ENCODE measurements around the gene EVI5L. TPM values are rescaled to one million over a fixed set of nuclear protein-coding genes. Genes with fewer than 3 reads are reported as not detected.

EVI5L gene
- total and polyA plus RNA-seq, 3 experiments from 2014 or later = 2.9 to 7.4 (median 6.7) TPM

DNA sequence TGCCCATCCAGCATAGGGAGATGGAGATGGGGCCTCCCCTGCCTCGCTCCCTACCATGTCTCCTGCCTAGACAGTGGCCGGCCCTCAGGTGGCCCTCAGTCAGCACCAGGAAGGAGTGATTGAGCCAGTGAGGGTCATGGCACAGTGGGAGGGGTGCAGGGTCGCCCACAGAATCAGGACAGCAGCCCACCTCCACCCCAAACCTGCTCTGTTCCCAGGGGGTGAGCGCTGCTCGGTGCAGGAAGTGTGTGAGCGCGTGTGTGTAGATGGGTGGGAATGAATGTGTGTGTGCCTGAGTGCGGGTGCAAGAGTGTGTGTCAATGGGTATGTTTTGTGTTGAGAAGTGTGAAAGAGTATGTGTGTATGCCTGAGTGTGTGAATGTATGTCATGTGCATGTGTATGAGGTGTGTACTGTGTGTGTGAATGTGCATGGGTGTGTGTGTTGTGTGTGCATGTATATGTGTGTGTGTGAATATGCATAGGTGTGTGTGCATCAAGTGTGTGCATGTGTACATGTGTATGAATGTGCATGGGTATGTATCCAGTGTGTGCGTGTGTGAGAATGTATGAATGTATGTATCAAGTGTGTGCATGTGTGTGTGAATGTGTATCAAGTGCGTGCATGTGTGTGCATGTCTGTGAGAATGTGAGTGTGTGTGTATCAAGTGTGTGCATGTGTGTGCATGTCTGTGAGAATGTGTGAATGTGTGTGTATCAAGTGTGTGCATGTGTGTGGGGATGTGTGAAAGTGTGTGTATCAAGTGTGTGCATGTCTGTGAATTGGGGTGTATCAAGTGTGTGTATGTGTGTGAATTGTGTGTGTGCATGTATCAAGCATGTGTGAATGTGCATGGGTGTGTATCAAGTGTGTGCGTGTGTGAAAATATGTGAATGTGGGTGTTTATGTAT is 12.0 kb downstream of the EVI5L start:
- no peak for DNase-seq
- Histone ChIP-seq H3K9me3 (ENCODE audit: low read length) (no peaks in the 10 kb centered on the region), H3K4me3 (ENCODE audit: low read length) (no peak overlapping the region), H3K36me3 (ENCODE audit: insufficient read depth, low read length) (no peaks in the 10 kb centered on the region), H3K4me1 (ENCODE audit: insufficient read depth, low read length) (no peaks in the 10 kb centered on the region), H3K27ac (ENCODE audit: low read depth, low read length) (no peak overlapping the region), H3K27me3 (ENCODE audit: insufficient read depth, low read length, poor library complexity, severe bottlenecking) (no peaks in the 10 kb centered on the region)
- Mint-ChIP-seq H3K27ac (no peak overlapping the region), H3K36me3 (peaks cover 0 to 2% (median 0%) of the 10 kb centered on the region in 3 donors), H3K4me1 (no peaks in the 10 kb centered on the region), H3K27me3 (no peaks in the 10 kb centered on the region), H3K4me3 (no peak overlapping the region), H3K9me3 (no peaks in the 10 kb centered on the region)
- ChIA-PET CTCF (no interaction called here), POLR2A (no interaction called here)

GRCh38 chr19:7842661-7843294 is 12.8 kb downstream of the EVI5L start:
- H3K4me3 ChIP-seq (ENCODE audit: low read length) = no peak overlapping the region
- no peaks in the 10 kb centered on the region for H3K9me3 ChIP-seq (ENCODE audit: low read length)
- DNase-seq = no peak
- Mint-ChIP-seq H3K36me3 (peaks cover 0 to 2% (median 0%) of the 10 kb centered on the region in 3 donors), H3K9me3 (no peaks in the 10 kb centered on the region), H3K27ac (no peak overlapping the region), H3K4me1 (no peaks in the 10 kb centered on the region), H3K27me3 (no peaks in the 10 kb centered on the region), H3K4me3 (no peak overlapping the region)
- H3K27ac ChIP-seq (ENCODE audit: low read depth, low read length) = no peak overlapping the region
- no peaks in the 10 kb centered on the region for H3K36me3 ChIP-seq (ENCODE audit: insufficient read depth, low read length)
- no peaks in the 10 kb centered on the region for H3K27me3 ChIP-seq (ENCODE audit: insufficient read depth, low read length, poor library complexity, severe bottlenecking)
- ChIA-PET POLR2A (no interaction called here), CTCF (no interaction called here)
- no peaks in the 10 kb centered on the region for H3K4me1 ChIP-seq (ENCODE audit: insufficient read depth, low read length)

DNA sequence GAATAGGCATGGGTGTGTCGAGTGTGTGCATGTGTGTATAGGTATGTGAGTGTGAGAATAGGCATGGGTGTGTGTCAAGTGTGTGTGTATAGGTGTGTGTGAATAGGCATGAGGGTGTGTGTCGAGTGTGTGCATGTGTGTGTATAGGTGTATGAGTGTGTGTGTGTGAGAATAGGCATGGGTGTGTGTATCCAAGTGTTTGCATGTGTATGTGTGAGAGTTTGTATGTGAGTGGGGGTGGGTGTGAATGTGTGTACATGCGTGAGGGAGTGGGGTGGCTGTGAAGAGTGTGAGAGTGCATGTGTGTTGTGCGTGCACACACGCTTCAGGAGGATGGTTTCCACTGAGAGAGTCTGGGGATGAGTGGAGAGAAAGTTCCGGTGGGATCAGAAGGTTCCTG is 13.5 kb downstream of the EVI5L start:
- H3K4me1 Mint-ChIP-seq = no peaks in the 10 kb centered on the region
- Histone ChIP-seq H3K36me3 (ENCODE audit: insufficient read depth, low read length) (no peaks in the 10 kb centered on the region), H3K27ac (ENCODE audit: low read depth, low read length) (no peak overlapping the region), H3K4me1 (ENCODE audit: insufficient read depth, low read length) (no peaks in the 10 kb centered on the region), H3K27me3 (ENCODE audit: insufficient read depth, low read length, poor library complexity, severe bottlenecking) (no peaks in the 10 kb centered on the region), H3K9me3 (ENCODE audit: low read length) (no peaks in the 10 kb centered on the region), H3K4me3 (ENCODE audit: low read length) (no peak overlapping the region)
- no peak for DNase-seq
- no peaks in the 10 kb centered on the region for H3K9me3 Mint-ChIP-seq
- peaks cover 0 to 2% (median 0%) of the 10 kb centered on the region in 3 donors for H3K36me3 Mint-ChIP-seq
- POLR2A ChIA-PET = interaction anchor here (0.7 kb wide), 1 partner anchor 43 kb away, joined by 3 read pairs; no protein-coding TSS in a partner anchor
- CTCF ChIA-PET = no interaction called here
- H3K27me3 Mint-ChIP-seq = no peaks in the 10 kb centered on the region
- H3K27ac Mint-ChIP-seq = no peak overlapping the region
- H3K4me3 Mint-ChIP-seq = no peak overlapping the region

DNA sequence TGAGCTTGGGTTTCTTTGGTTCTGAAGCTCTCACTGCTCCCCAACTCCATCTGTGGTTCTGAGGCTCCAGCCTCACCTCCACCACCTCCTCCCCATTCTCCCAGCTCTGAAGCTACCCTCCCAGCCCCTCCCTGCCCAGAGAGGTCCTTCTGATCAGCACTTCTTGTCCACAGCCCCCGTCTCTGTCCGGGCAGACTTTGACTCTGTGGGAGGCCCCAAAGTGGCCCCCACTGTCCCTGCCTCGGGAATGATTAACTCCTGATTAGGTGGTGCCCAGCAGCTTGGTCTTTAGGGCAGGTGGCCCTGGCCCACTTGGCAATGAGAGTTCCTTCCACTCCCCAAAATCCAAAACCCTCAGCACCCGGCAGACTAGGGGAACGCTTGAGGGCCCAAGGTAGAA is 14.4 kb downstream of the EVI5L start:
- no peaks in the 10 kb centered on the region for H3K27me3 Mint-ChIP-seq
- no peak for DNase-seq
- Histone ChIP-seq H3K36me3 (ENCODE audit: insufficient read depth, low read length) (no peaks in the 10 kb centered on the region), H3K27me3 (ENCODE audit: insufficient read depth, low read length, poor library complexity, severe bottlenecking) (no peaks in the 10 kb centered on the region), H3K9me3 (ENCODE audit: low read length) (no peaks in the 10 kb centered on the region), H3K27ac (ENCODE audit: low read depth, low read length) (no peak overlapping the region), H3K4me3 (ENCODE audit: low read length) (no peak overlapping the region), H3K4me1 (ENCODE audit: insufficient read depth, low read length) (no peaks in the 10 kb centered on the region)
- ChIA-PET POLR2A (no interaction called here), CTCF (no interaction called here)
- H3K9me3 Mint-ChIP-seq = no peaks in the 10 kb centered on the region
- H3K4me3 Mint-ChIP-seq = no peak overlapping the region
- no peaks in the 10 kb centered on the region for H3K4me1 Mint-ChIP-seq
- no peaks in the 10 kb centered on the region for H3K36me3 Mint-ChIP-seq
- no peak overlapping the region for H3K27ac Mint-ChIP-seq

DNA sequence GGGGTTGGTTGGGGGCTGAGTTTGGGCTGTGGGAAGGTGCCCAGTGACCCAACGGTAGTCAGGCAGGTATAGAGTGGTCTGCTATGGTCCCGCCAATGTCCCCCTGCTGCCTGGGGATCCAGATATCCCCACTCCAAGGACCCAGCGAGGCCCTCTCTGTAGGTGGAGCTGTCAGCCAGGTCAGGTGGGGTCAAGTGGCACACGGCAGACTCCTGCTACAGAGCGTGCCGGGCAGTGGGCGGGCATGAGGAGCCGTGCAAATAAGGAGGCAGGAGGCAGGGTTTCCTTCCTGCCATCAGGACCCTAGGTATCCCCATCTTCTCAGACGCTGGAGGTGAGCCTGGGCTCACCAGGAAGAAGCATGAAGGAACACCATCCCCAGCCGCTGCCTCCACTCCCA is 14.9 kb downstream of the EVI5L start:
- Histone ChIP-seq H3K36me3 (ENCODE audit: insufficient read depth, low read length) (no peaks in the 10 kb centered on the region), H3K4me1 (ENCODE audit: insufficient read depth, low read length) (no peaks in the 10 kb centered on the region), H3K9me3 (ENCODE audit: low read length) (no peaks in the 10 kb centered on the region), H3K27ac (ENCODE audit: low read depth, low read length) (no peak overlapping the region), H3K4me3 (ENCODE audit: low read length) (no peak overlapping the region), H3K27me3 (ENCODE audit: insufficient read depth, low read length, poor library complexity, severe bottlenecking) (no peaks in the 10 kb centered on the region)
- Mint-ChIP-seq H3K9me3 (no peaks in the 10 kb centered on the region), H3K4me3 (no peak overlapping the region), H3K27ac (no peak overlapping the region), H3K27me3 (no peaks in the 10 kb centered on the region), H3K36me3 (no peaks in the 10 kb centered on the region), H3K4me1 (no peaks in the 10 kb centered on the region)
- DNase-seq = no peak
- ChIA-PET POLR2A (no interaction called here), CTCF (interaction anchor here (0.5 kb wide), 1 partner anchor 9 kb away, joined by 4 read pairs; no protein-coding TSS in a partner anchor)

- Histone ChIP-seq H3K9me3 (ENCODE audit: low read length) (no peaks in the 10 kb centered on the region), H3K27ac (ENCODE audit: low read depth, low read length) (no peak overlapping the region), H3K4me1 (ENCODE audit: insufficient read depth, low read length) (no peaks in the 10 kb centered on the region), H3K4me3 (ENCODE audit: low read length) (no peak overlapping the region), H3K27me3 (ENCODE audit: insufficient read depth, low read length, poor library complexity, severe bottlenecking) (no peaks in the 10 kb centered on the region), H3K36me3 (ENCODE audit: insufficient read depth, low read length) (no peaks in the 10 kb centered on the region)
- Mint-ChIP-seq H3K4me1 (no peaks in the 10 kb centered on the region), H3K27me3 (no peaks in the 10 kb centered on the region), H3K27ac (no peak overlapping the region), H3K9me3 (no peaks in the 10 kb centered on the region), H3K4me3 (peak overlapping the region in 1 of 7 donors; percentile 61), H3K36me3 (no peaks in the 10 kb centered on the region)
- ChIA-PET POLR2A (no interaction called here), CTCF (interaction anchor here (0.5 kb wide), 1 partner anchor 8 kb away, joined by 4 read pairs; no protein-coding TSS in a partner anchor)
- no peak for DNase-seq
Observed at GRCh38 chr19:7845390-7846154, 15.6 kb downstream of the EVI5L start.

DNA sequence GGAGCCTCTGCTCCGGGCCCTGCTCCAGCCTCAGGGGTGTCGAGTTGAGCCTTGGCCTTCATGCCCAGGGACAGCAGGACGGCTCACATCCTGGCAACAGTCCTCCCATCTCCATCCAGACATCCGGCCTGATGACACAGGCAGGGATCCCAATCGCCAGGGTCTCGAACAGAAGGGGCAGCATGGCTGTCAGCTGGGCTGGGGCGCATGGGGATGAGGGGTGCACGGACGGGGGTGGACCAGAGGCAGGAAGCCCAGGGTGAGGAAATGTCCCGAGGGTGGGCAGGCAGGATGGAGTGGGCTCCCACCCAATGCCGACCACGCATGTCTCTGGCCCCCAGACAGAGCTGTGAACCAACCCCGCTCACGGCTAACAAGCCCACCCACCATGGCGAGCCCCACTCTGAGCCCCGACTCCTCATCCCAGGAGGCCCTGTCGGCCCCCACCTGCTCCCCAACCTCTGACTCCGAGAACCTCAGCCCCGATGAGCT is 16.2 kb downstream of the EVI5L start:
- Mint-ChIP-seq H3K4me3 (no peak overlapping the region), H3K27me3 (no peaks in the 10 kb centered on the region), H3K4me1 (no peaks in the 10 kb centered on the region), H3K9me3 (no peaks in the 10 kb centered on the region), H3K36me3 (no peaks in the 10 kb centered on the region), H3K27ac (no peak overlapping the region)
- Histone ChIP-seq H3K9me3 (ENCODE audit: low read length) (no peaks in the 10 kb centered on the region), H3K27me3 (ENCODE audit: insufficient read depth, low read length, poor library complexity, severe bottlenecking) (no peaks in the 10 kb centered on the region), H3K4me3 (ENCODE audit: low read length) (no peak overlapping the region), H3K27ac (ENCODE audit: low read depth, low read length) (no peak overlapping the region), H3K36me3 (ENCODE audit: insufficient read depth, low read length) (no peaks in the 10 kb centered on the region), H3K4me1 (ENCODE audit: insufficient read depth, low read length) (no peaks in the 10 kb centered on the region)
- POLR2A ChIA-PET = no interaction called here
- DNase-seq = no peak
- CTCF ChIA-PET = no interaction called here

DNA sequence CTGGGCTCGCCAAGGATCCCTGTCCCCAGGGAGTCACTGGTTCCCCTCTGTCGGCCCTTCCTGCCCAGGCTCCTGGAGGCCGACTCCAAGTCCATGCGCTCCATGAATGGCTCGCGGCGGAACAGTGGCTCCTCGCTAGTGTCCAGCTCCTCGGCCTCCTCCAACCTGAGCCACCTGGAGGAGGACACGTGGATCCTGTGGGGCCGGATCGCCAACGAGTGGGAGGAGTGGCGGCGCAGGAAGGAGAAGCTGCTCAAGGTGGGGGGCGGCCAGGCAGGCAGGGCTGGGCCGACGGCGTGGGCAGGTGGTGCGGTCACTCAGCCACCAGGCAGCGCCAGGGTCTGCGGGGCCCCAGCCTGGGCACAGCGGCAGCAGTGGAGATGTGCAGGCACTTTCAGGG is 17.6 kb downstream of the EVI5L start:
- no peak overlapping the region for H3K27ac Mint-ChIP-seq
- H3K36me3 Mint-ChIP-seq = no peaks in the 10 kb centered on the region
- H3K4me1 ChIP-seq (ENCODE audit: insufficient read depth, low read length) = no peaks in the 10 kb centered on the region
- H3K27me3 ChIP-seq (ENCODE audit: insufficient read depth, low read length, poor library complexity, severe bottlenecking) = no peaks in the 10 kb centered on the region
- CTCF ChIA-PET = interaction anchor here (0.6 kb wide), 1 partner anchor 189 kb away, joined by 3 read pairs; no protein-coding TSS in a partner anchor
- no peaks in the 10 kb centered on the region for H3K27me3 Mint-ChIP-seq
- DNase-seq = no peak
- no peaks in the 10 kb centered on the region for H3K9me3 ChIP-seq (ENCODE audit: low read length)
- H3K4me3 Mint-ChIP-seq = no peak overlapping the region
- H3K4me1 Mint-ChIP-seq = no peaks in the 10 kb centered on the region
- POLR2A ChIA-PET = no interaction called here
- H3K4me3 ChIP-seq (ENCODE audit: low read length) = no peak overlapping the region
- no peaks in the 10 kb centered on the region for H3K9me3 Mint-ChIP-seq
- H3K36me3 ChIP-seq (ENCODE audit: insufficient read depth, low read length) = no peaks in the 10 kb centered on the region
- no peak overlapping the region for H3K27ac ChIP-seq (ENCODE audit: low read depth, low read length)

Data from CD8-positive, alpha-beta memory T cell (primary cell).